ENCODE measurements around the gene FIGNL1.

DNA sequence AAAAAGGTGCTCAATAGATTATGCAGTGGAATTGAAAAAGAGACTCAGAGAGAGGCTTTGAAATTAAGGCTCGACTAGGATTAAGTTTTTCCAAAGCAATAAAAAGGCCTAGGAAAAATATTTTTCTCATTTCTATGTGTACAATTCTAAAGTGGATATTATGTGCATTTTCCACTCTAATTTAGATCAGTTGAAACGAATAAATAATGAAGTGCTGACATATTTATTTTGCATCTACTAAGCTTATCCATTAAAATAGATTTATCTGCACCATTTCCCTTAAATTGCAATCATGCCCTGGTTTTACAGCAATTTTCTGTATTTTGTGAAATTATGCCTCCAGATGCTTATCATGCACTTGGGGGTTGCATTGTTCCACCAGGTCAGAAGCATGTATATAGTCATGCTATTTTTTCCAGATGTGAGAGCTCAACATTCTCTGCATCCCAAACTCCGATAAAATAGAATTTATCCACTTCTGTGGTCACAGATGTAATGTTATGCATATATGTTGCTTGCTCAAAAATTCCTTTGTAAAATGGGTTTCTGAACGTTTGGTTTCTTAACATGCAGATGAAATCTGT is 18.3 kb downstream of the FIGNL1 start:
- TF ChIP-seq CTCF (IDR thresholded peaks at IDR 0.05) (no peak), POLR2A (IDR thresholded peaks at IDR 0.05) (no peak)

Data from adrenal gland (tissue), 5 donors.